ENCODE measurements around the gene KIAA1217.

Gene KIAA1217

GRCh38 chr10:24209946-24210491 lies 1.1 kb downstream of the KIAA1217 start:
- DNase-seq, result no peak

- no peak for DNase-seq
Measured at GRCh38 chr10:24210501-24210900, 1.6 kb downstream of the KIAA1217 start.

- no peak for DNase-seq
Measured at GRCh38 chr10:24213266-24213665, 4.3 kb downstream of the KIAA1217 start.

- no peak for DNase-seq
Measured at GRCh38 chr10:24213881-24214280, 4.9 kb downstream of the KIAA1217 start.

- DNase-seq, result no peak
Measured at GRCh38 chr10:24214762-24215161, 5.8 kb downstream of the KIAA1217 start.

GRCh38 chr10:24215196-24215595 lies 6.3 kb downstream of the KIAA1217 start:
- no peak for DNase-seq

GRCh38 chr10:24215603-24216002 lies 6.7 kb downstream of the KIAA1217 start:
- DNase-seq, result no peak

- no peak for DNase-seq
Measured at GRCh38 chr10:24219963-24220362, 11.0 kb downstream of the KIAA1217 start.

- DNase-seq, result no peak
Measured at GRCh38 chr10:24223341-24223740, 14.4 kb downstream of the KIAA1217 start.

- DNase-seq, result no peak
Measured at GRCh38 chr10:24223953-24224352, 15.0 kb downstream of the KIAA1217 start.

- DNase-seq, result no peak
Measured at GRCh38 chr10:24228642-24229041, 19.7 kb downstream of the KIAA1217 start.

GRCh38 chr10:24229909-24230308 lies 21.0 kb downstream of the KIAA1217 start:
- DNase-seq, result no peak

GRCh38 chr10:24231200-24231599 lies 22.3 kb downstream of the KIAA1217 start:
- no peak for DNase-seq

GRCh38 chr10:24234784-24235183 lies 25.8 kb downstream of the KIAA1217 start:
- no peak for DNase-seq

GRCh38 chr10:24235471-24235870 lies 26.5 kb downstream of the KIAA1217 start:
- no peak for DNase-seq

- no peak for DNase-seq
Measured at GRCh38 chr10:24237801-24238395, 29.0 kb downstream of the KIAA1217 start.

GRCh38 chr10:24238519-24239247 lies 29.7 kb downstream of the KIAA1217 start:
- DNase-seq, result no peak

- no peak for DNase-seq
Measured at GRCh38 chr10:24239289-24240040, 30.5 kb downstream of the KIAA1217 start.

GRCh38 chr10:24240041-24240751 lies 31.3 kb downstream of the KIAA1217 start:
- DNase-seq, result no peak

- no peak for DNase-seq
Measured at GRCh38 chr10:24241536-24242040, 32.6 kb downstream of the KIAA1217 start.

GRCh38 chr10:24242562-24242961 lies 33.6 kb downstream of the KIAA1217 start:
- no peak for DNase-seq

- DNase-seq, result no peak
Measured at GRCh38 chr10:24246365-24246764, 37.4 kb downstream of the KIAA1217 start.

- no peak for DNase-seq
Measured at GRCh38 chr10:24247841-24248240, 38.9 kb downstream of the KIAA1217 start.
